PC-9 (cell line): ENCODE measurements around the gene AMACR.

Experiments
- CTCF ChIP-seq: fragments of 200-600 bp; sonication (generic); conservative IDR thresholded peaks from 2 replicates; pipeline ENCODE4 v1.6.1; 2017; ENCODE audit warnings: mixed run types, antibody characterized with exemption, mild to moderate bottlenecking, moderate library complexity
- EZH2 ChIP-seq: fragments of 200-600 bp; sonication (generic); IDR thresholded peaks from 2 replicates; pipeline ENCODE4 v1.8.0; 2017; ENCODE audit warnings: antibody characterized with exemption, low read depth

- TF ChIP-seq CTCF, result no peak
- no peak for TF ChIP-seq EZH2
Measured at GRCh38 chr5:34014626-34015025, 6.8 kb upstream of the AMACR start.
